Heart left ventricle (tissue), 13 donors: ENCODE measurements around the gene TRIM66.

Source experiments
- CTCF ChIP-seq, 12 donors: fragments of 200-600 bp; sonication (generic) in 4 of 12; IDR thresholded peaks; one replicate each; pipeline versions ENCODE4 v1.5.0 to v1.8.0; 2018 to 2022; ENCODE audit warnings: antibody characterized with exemption in 12 of 12, mild to moderate bottlenecking in 5 of 12
- POLR2A ChIP-seq, 2 donors: fragments of 450-650 bp; IDR thresholded peaks; one replicate each; pipeline ENCODE4 v1.6.1; 2017; ENCODE audit warnings: antibody characterized with exemption in 2 of 2, mild to moderate bottlenecking in 2 of 2, moderate library complexity in 2 of 2
- donor health status: ischemic (EF 13 %, LVEDD 7.1; RV severe dilation, severe dysfunction).
- donor health status: DM: no; HTN: yes; CAD: no.
- donor health status: DM: no; HTN: no; CAD: no.
- donor health status: ischemic (EF 25% LVEDD 6.9; RV normal size, moderate dysfunction).
- donor health status: ischemic (EF 25% LVEDD 5.7; RV mildly dilated, moderate dysfunction).
- donor health status: ischemic (EF 35%, LVEDD 5.7; RV mildly dilated, moderate dysfunction).
- donor health status: nonischemic (EF 11% LVEDD 7.7; RV severe dilation, severe dysfunction).
- donor health status: DM: yes; HTN: yes; CAD: no.
- donor health status: PGD.
- donor health status: ischemic (EF 29% LVEDD 5.4; RV normal size, mild dysfunction).
- donor health status: nonischemic (EF 23%, LVEDD 6.1; RV moderate dilation, normal function).

- TF ChIP-seq CTCF (IDR thresholded peaks at IDR 0.05), result no peak
- TF ChIP-seq POLR2A (IDR thresholded peaks at IDR 0.05), result no peak
Observed at GRCh38 chr11:8681837-8682302, 595 bp downstream of the TRIM66 start.
